ENCODE results near the gene OR4C13.
"Not testable (repeated sequence)": the region's sequence is repeated elsewhere in the genome, so short reads cannot be mapped to it uniquely, and the experiment has no call there.

The OR4C13 gene

GRCh38 chr11:49952091-49952490, at the start of gene OR4C13:
OR4C13 (plus strand) TSS chr11:49952391; CDS start chr11:49952423, 32 bp downstream.
- no peak for FAIRE-seq

GRCh38 chr11:49911516-49911915, 40.7 kb upstream of the OR4C13 start:
- not testable (repeated sequence) for FAIRE-seq

- not testable (repeated sequence) for FAIRE-seq
These were observed 3.5 kb upstream of the OR4C13 start for GRCh38 chr11:49948701-49949100.

- FAIRE-seq = peak; percentile 43
These were observed 21.2 kb downstream of the OR4C13 start for GRCh38 chr11:49973439-49973838.

GRCh38 chr11:49982435-49982834, 30.2 kb downstream of the OR4C13 start, which contains the start of gene OR4C12:
OR4C12 (minus strand) TSS chr11:49982535; CDS start chr11:49982501, 34 bp downstream.
- FAIRE-seq = peak; percentile 5

GRCh38 chr11:49995565-49995964, 43.4 kb downstream of the OR4C13 start:
- no peak for FAIRE-seq
